K562 treated with DMSO at 1 percent for 48 hours (cell line): ENCODE data around the gene CASP3. TPM values are rescaled to one million over a fixed set of nuclear protein-coding genes. Genes with fewer than 3 reads are reported as not detected.

Experiments
- total RNA-seq: library from RNA; unstranded; fragments of 300-600 nt; gene quantifications from 2 replicates; pipeline ENCODE4 v1.2.3, GENCODE V29; 2022; ENCODE audit warnings: low replicate concordance; ENCODE audit errors: extremely low read depth

CASP3 gene
- total RNA-seq = not detected in 2 replicates

GRCh38 chr4:184649026-184649970 is at the start of gene CASP3, which contains the start of gene PRIMPOL:
TSS of gene CASP3 (minus strand) at chr4:184649447. CDS start at chr4:184638453, 10,994 bp downstream.
TSS of gene PRIMPOL (plus strand) at chr4:184649738. CDS start at chr4:184657141, 7,403 bp downstream.

Other genes with a start within 250 kb of the CASP3 start
- not detected in 2 replicates for gene IRF2, start 174.9 kb downstream of the CASP3 start, total RNA-seq
- not detected in 2 replicates for gene PRIMPOL, start 291 bp upstream of the CASP3 start, total RNA-seq
- gene CENPU, start 84.6 kb upstream of the CASP3 start, total RNA-seq = not detected in 2 replicates
- gene ACSL1, start 176.5 kb upstream of the CASP3 start, total RNA-seq = not detected in 2 replicates